ENCODE measurements around the gene TMEM95.

DNA sequence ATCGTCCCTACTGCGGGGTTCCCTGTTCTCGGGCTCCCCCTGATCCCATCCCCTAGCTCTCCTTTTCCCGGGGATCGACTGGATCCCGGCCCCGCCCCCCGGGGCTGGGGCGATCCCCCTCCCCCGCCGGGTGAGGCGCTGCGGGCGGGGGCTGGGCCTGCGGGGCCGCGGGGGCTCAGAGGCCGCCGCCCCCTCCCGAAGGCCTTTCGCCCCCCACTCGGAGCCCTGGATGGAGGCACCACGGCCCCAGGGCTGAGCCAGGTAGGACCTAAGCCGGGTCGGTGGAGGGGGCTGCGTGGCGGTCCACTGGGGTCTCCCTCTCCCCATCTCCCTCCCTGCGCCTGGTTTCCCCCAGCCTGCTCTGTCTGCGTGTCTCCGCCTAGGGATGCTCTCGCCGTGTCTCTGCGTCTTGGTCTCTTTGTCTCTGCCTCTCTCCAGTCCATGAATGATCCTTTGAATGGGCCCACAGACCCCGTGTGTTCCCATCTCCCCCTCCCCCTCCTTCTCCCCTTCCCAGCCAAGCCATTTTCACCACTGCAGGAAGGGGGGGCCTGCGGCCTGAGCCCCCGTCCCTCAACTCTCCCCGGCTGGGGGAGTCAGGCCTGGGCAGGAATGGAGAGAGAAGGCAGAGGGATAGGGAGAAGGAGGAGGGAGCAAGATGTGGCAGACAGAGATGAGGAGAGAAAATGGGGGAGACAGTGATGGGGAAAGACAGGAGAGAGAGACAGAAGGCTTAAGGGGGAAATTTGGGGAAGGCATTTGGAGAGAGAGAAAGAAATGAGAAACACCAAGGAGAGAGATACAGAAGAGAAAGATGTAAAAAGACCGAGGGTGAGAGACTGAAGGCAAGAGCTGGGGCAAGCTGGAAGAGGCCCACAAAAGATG is 50.6 kb downstream of the TMEM95 start:
- TF ChIP-seq, protein P1, sequence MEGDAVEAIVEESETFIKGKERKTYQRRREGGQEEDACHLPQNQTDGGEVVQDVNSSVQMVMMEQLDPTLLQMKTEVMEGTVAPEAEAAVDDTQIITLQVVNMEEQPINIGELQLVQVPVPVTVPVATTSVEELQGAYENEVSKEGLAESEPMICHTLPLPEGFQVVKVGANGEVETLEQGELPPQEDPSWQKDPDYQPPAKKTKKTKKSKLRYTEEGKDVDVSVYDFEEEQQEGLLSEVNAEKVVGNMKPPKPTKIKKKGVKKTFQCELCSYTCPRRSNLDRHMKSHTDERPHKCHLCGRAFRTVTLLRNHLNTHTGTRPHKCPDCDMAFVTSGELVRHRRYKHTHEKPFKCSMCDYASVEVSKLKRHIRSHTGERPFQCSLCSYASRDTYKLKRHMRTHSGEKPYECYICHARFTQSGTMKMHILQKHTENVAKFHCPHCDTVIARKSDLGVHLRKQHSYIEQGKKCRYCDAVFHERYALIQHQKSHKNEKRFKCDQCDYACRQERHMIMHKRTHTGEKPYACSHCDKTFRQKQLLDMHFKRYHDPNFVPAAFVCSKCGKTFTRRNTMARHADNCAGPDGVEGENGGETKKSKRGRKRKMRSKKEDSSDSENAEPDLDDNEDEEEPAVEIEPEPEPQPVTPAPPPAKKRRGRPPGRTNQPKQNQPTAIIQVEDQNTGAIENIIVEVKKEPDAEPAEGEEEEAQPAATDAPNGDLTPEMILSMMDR (IDR thresholded peaks at IDR 0.05; ENCODE audit: low read depth, low read length, missing input control): no peak
- TF ChIP-seq YY1 (IDR thresholded peaks at IDR 0.05) (no peak), TAF1 (conservative IDR thresholded peaks at IDR 0.05) (no peak), GABPA (IDR thresholded peaks at IDR 0.05 in 1 of 2, conservative IDR thresholded peaks at IDR 0.05 in 1 of 2) (no peak), SP1 (IDR thresholded peaks at IDR 0.05) (no peak), HNF4A (conservative IDR thresholded peaks at IDR 0.05) (no peak), FOXA1 (IDR thresholded peaks at IDR 0.05) (no peak), EGR1 (IDR thresholded peaks at IDR 0.05; ENCODE audit: low read depth in 2 of 2) (no peak), JUND (IDR thresholded peaks at IDR 0.05) (no peak), RAD21 (IDR thresholded peaks at IDR 0.05) (no peak)
- TF ChIP-seq, protein P2, sequence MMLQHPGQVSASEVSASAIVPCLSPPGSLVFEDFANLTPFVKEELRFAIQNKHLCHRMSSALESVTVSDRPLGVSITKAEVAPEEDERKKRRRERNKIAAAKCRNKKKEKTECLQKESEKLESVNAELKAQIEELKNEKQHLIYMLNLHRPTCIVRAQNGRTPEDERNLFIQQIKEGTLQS (IDR thresholded peaks at IDR 0.05): no peak
- TF ChIP-seq, protein P3, sequence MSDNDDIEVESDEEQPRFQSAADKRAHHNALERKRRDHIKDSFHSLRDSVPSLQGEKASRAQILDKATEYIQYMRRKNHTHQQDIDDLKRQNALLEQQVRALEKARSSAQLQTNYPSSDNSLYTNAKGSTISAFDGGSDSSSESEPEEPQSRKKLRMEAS (IDR thresholded peaks at IDR 0.05): no peak
- TF ChIP-seq, protein P4, sequence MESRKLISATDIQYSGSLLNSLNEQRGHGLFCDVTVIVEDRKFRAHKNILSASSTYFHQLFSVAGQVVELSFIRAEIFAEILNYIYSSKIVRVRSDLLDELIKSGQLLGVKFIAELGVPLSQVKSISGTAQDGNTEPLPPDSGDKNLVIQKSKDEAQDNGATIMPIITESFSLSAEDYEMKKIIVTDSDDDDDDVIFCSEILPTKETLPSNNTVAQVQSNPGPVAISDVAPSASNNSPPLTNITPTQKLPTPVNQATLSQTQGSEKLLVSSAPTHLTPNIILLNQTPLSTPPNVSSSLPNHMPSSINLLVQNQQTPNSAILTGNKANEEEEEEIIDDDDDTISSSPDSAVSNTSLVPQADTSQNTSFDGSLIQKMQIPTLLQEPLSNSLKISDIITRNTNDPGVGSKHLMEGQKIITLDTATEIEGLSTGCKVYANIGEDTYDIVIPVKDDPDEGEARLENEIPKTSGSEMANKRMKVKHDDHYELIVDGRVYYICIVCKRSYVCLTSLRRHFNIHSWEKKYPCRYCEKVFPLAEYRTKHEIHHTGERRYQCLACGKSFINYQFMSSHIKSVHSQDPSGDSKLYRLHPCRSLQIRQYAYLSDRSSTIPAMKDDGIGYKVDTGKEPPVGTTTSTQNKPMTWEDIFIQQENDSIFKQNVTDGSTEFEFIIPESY (IDR thresholded peaks at IDR 0.05): no peak
